ENCODE data around the gene TMEM272. TPM values are rescaled to one million over a fixed set of nuclear protein-coding genes. Genes with fewer than 3 reads are reported as not detected.
A peak's percentile ranks its signal among the peaks of the same experiment; 100 is the strongest.

Gene TMEM272
- total and polyA plus RNA-seq, 12 donors: 0.09 to 2.7 (median 0.56) TPM

- no peak overlapping the region for H3K4me3 ChIP-seq
- peaks cover 0 to 22% (median 6%) of the 10 kb centered on the region in 9 donors for H3K4me1 ChIP-seq
- no peak overlapping the region for H3K27ac ChIP-seq
- DNase-seq: no peak
- no peaks in the 10 kb centered on the region for H3K36me3 ChIP-seq
- ATAC-seq: peak in 1 of 8 donors; percentile 18
- WGBS, 2 donors: 67 to 70% methylated on average over 21 of the region's 21 CpGs
- intact Hi-C loops (cut with DNase I): loop anchor here in 4 of 10 donors (5.0 to 10.0 kb wide), 2 partner anchors 275 to 278 kb away; partner anchors contain the start of gene NEK5 (in 4 of the 4)
- H3K27me3 ChIP-seq: no peaks in the 10 kb centered on the region
- H3K9me3 ChIP-seq: no peaks in the 10 kb centered on the region
- peak in 7 of 9 donors; percentile 26 to 61 (median 41) for TF ChIP-seq CTCF (IDR thresholded peaks at IDR 0.05)
Observed at GRCh38 chr13:51849145-51850101, 4.4 kb upstream of the TMEM272 start.

GRCh38 chr13:51848674-51849073 is 3.7 kb upstream of the TMEM272 start:
- Histone ChIP-seq H3K27ac (no peak overlapping the region), H3K4me3 (no peak overlapping the region), H3K9me3 (no peaks in the 10 kb centered on the region), H3K4me1 (peaks cover 0 to 22% (median 6%) of the 10 kb centered on the region in 9 donors), H3K27me3 (no peaks in the 10 kb centered on the region), H3K36me3 (no peaks in the 10 kb centered on the region)
- ATAC-seq (no peak), DNase-seq (no peak)
- 43 to 67% methylated on average over 4 of the region's 4 CpGs for WGBS, 2 donors
- intact Hi-C loops (cut with DNase I): loop anchor here in 4 of 10 donors (5.0 to 10.0 kb wide), 2 partner anchors 276 to 279 kb away; partner anchors contain the start of gene NEK5 (in 4 of the 4)
- TF ChIP-seq CTCF (IDR thresholded peaks at IDR 0.05): no peak

DNA sequence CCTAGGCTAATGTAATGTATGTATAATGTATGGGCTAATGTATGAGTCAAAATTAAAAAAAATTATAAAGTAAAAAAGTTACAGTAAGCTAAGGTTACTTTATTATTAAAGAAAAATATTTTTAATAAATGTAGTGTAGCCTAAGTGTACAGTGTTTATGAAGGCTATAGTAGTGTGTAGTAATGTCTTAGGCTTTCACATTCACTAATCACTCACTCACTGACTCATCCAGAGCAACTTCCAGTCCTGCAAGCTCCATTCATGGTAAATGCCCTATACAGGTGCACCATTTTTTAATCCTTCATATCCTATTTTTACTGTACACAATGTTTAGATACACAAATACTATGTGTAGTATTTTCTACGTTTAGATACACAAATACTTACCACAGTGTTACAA is 1.8 kb upstream of the TMEM272 start:
- H3K4me3 ChIP-seq: no peak overlapping the region
- no peak overlapping the region for H3K27ac ChIP-seq
- 85 to 97% methylated on average over 1 of the region's 1 CpG for WGBS, 2 donors
- no peak for TF ChIP-seq CTCF (IDR thresholded peaks at IDR 0.05)
- no peak for DNase-seq
- no peaks in the 10 kb centered on the region for H3K36me3 ChIP-seq
- peaks cover 0 to 22% (median 6%) of the 10 kb centered on the region in 9 donors for H3K4me1 ChIP-seq
- no peak for ATAC-seq
- no peaks in the 10 kb centered on the region for H3K27me3 ChIP-seq
- no peaks in the 10 kb centered on the region for H3K9me3 ChIP-seq
- intact Hi-C loops (cut with DNase I): loop anchor here in 4 of 10 donors (5.0 to 10.0 kb wide), 2 partner anchors 278 to 281 kb away; partner anchors contain the start of gene NEK5 (in 4 of the 4)

DNA sequence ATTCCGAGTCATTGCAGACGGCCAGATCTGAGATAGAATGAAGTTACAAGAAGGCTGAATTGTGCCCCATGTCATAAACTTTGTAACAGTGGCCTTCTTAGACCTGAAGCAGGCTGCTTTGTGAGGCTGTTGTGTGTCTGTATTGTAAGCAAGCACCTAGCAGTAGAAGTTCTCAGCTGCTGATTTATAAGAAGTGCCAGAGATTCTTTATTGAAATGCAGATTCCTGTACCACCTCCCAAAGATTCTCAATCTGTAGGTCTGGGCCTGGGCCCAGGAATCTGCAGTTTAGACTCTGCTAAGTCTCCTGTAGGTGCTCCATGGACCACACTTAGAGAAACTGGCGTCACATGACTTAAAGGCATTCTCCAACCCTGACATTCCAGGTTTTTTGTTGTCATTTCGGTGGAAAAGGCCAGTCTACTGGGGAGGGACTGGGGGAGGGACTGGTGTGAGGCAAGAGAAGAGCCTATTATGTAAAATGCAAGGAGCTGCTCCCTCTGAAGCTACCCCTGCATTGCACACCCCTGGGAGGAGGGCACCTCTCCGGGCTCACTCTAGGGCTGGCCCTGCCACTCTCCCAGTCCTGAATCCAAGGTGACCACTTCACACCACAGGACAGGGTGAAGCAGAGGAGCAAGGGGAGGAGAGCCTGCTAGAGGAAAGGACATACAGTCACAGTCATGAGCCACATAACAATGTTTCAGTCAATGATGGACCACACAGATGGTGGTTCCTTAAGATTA is 769 bp upstream of the TMEM272 start:
- intact Hi-C loops (cut with DNase I): loop anchor here in 4 of 10 donors (5.0 to 10.0 kb wide), 2 partner anchors 279 to 282 kb away; partner anchors contain the start of gene NEK5 (in 4 of the 4)
- no peak for TF ChIP-seq CTCF (IDR thresholded peaks at IDR 0.05)

More for the DNA sequence above, 769 bp upstream of the TMEM272 start:
- WGBS, 2 donors: 47 to 88% methylated on average over 5 of the region's 5 CpGs
- Histone ChIP-seq H3K27ac (no peak overlapping the region), H3K4me3 (peak overlapping the region in 3 of 10 donors; percentile 7 to 24 (median 15)), H3K4me1 (peaks cover 0 to 22% (median 6%) of the 10 kb centered on the region in 9 donors), H3K36me3 (no peaks in the 10 kb centered on the region), H3K27me3 (no peaks in the 10 kb centered on the region), H3K9me3 (no peaks in the 10 kb centered on the region)
- ATAC-seq (peak in 1 of 8 donors; percentile 40), DNase-seq (no peak)
